ENCODE results near the gene GLIPR1L2.

DNA sequence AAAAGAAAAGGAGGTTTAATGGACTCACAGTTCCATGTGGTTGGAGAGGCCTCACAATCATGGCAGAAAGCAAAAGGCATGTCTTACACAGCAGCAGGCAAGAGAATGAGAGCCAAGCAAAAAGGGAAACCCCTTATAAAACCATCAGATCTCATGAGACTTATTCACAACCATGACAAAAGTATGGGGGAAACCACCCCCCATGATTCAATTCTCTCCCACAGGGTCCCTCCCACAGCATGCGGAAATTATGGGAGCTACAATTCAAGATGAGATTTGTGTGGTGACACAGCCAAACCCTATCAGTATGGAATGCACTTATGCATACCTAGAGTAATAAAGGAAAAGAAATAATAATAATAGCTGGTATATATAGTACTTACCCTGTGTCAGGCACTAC, 85.2 kb downstream of the GLIPR1L2 start:
- TF ChIP-seq, protein P1, sequence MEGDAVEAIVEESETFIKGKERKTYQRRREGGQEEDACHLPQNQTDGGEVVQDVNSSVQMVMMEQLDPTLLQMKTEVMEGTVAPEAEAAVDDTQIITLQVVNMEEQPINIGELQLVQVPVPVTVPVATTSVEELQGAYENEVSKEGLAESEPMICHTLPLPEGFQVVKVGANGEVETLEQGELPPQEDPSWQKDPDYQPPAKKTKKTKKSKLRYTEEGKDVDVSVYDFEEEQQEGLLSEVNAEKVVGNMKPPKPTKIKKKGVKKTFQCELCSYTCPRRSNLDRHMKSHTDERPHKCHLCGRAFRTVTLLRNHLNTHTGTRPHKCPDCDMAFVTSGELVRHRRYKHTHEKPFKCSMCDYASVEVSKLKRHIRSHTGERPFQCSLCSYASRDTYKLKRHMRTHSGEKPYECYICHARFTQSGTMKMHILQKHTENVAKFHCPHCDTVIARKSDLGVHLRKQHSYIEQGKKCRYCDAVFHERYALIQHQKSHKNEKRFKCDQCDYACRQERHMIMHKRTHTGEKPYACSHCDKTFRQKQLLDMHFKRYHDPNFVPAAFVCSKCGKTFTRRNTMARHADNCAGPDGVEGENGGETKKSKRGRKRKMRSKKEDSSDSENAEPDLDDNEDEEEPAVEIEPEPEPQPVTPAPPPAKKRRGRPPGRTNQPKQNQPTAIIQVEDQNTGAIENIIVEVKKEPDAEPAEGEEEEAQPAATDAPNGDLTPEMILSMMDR (conservative IDR thresholded peaks at IDR 0.05; ENCODE audit: low read depth in 2 of 2), result no peak
- no peak for TF ChIP-seq ZNF331 (CRISPR knock-in tag; IDR thresholded peaks at IDR 0.05; ENCODE audit: low read depth)
- TF ChIP-seq EZH2 (IDR thresholded peaks at IDR 0.05; ENCODE audit: low read depth, unreplicated experiment), result no peak
- no peak for TF ChIP-seq STAT1 (IDR thresholded peaks at IDR 0.05; ENCODE audit: unreplicated experiment)

Data from GM23338 (cell line).